ENCODE results near the gene SMIM15. TPM values are rescaled to one million over a fixed set of nuclear protein-coding genes. Genes with fewer than 3 reads are reported as not detected.
"Not testable (repeated sequence)": the region's sequence is repeated elsewhere in the genome, so short reads cannot be mapped to it uniquely, and the experiment has no call there.

Gene SMIM15
- total and polyA plus RNA-seq, 2 donors (not counting 1 experiment from before 2014, with no cell fraction given), result 63.3 to 64.6 TPM

- Histone ChIP-seq H3K9ac (ENCODE audit: insufficient read depth, low read length) (no peak overlapping the region), H3K4me3 (replicated peaks in 1 of 4; ENCODE audit: control extremely low read depth in 1 of 4, insufficient read depth in 1 of 4, low read depth in 3 of 4, low read length in 4 of 4) (no peak overlapping the region), H2AFZ (ENCODE audit: low read length) (no peak overlapping the region), H3K79me2 (ENCODE audit: control insufficient read depth, insufficient read depth, low read length) (no peaks in the 10 kb centered on the region), H3K27me3 (ENCODE audit: control insufficient read depth, insufficient read depth, low read length) (no peaks in the 10 kb centered on the region), H3K27ac (ENCODE audit: insufficient read depth, low read length) (no peak overlapping the region), H3K4me1 (ENCODE audit: control insufficient read depth, extremely low read depth, insufficient read depth, low read length) (no peaks in the 10 kb centered on the region), H3K36me3 (ENCODE audit: control insufficient read depth, insufficient read depth, low read length) (no peaks in the 10 kb centered on the region), H4K20me1 (ENCODE audit: control insufficient read depth, extremely low read depth, insufficient read depth, low read length) (no peaks in the 10 kb centered on the region), H3K9me3 (ENCODE audit: control insufficient read depth, insufficient read depth, low read depth, low read length) (no peaks in the 10 kb centered on the region), H3K4me2 (ENCODE audit: extremely low read depth, insufficient read depth, low read length) (no peak overlapping the region)
- peak; percentile 51 to 54 for DNase-seq (ENCODE audit: low read depth in 2 of 2)
- TF ChIP-seq EZH2 (IDR thresholded peaks at IDR 0.05; ENCODE audit: low read length, missing control alignments) (no peak), CTCF (conservative IDR thresholded peaks at IDR 0.05 in 1 of 2, IDR thresholded peaks at IDR 0.05 in 1 of 2; ENCODE audit: low read depth in 1 of 2, low read length in 2 of 2) (no peak)
Measured at GRCh38 chr5:61202213-61202612, 39.9 kb upstream of the SMIM15 start.

GRCh38 chr5:61200582-61201155 is 38.4 kb upstream of the SMIM15 start:
- no peak overlapping the region for H3K4me2 ChIP-seq (ENCODE audit: extremely low read depth, insufficient read depth, low read length)

GRCh38 chr5:61198606-61199005 is 36.3 kb upstream of the SMIM15 start:
- Histone ChIP-seq H3K4me3 (replicated peaks in 1 of 4; ENCODE audit: control extremely low read depth in 1 of 4, insufficient read depth in 1 of 4, low read depth in 3 of 4, low read length in 4 of 4) (no peak overlapping the region), H3K79me2 (ENCODE audit: control insufficient read depth, insufficient read depth, low read length) (no peaks in the 10 kb centered on the region), H3K4me1 (ENCODE audit: control insufficient read depth, extremely low read depth, insufficient read depth, low read length) (no peaks in the 10 kb centered on the region), H3K4me2 (ENCODE audit: extremely low read depth, insufficient read depth, low read length) (no peak overlapping the region), H3K27me3 (ENCODE audit: control insufficient read depth, insufficient read depth, low read length) (no peaks in the 10 kb centered on the region), H2AFZ (ENCODE audit: low read length) (no peak overlapping the region), H3K36me3 (ENCODE audit: control insufficient read depth, insufficient read depth, low read length) (no peaks in the 10 kb centered on the region), H3K9me3 (ENCODE audit: control insufficient read depth, insufficient read depth, low read depth, low read length) (no peaks in the 10 kb centered on the region), H4K20me1 (ENCODE audit: control insufficient read depth, extremely low read depth, insufficient read depth, low read length) (no peaks in the 10 kb centered on the region), H3K9ac (ENCODE audit: insufficient read depth, low read length) (no peak overlapping the region), H3K27ac (ENCODE audit: insufficient read depth, low read length) (no peak overlapping the region)
- no peak for TF ChIP-seq EZH2 (IDR thresholded peaks at IDR 0.05; ENCODE audit: low read length, missing control alignments)
- TF ChIP-seq CTCF (conservative IDR thresholded peaks at IDR 0.05 in 1 of 2, IDR thresholded peaks at IDR 0.05 in 1 of 2; ENCODE audit: low read depth in 1 of 2, low read length in 2 of 2), result no peak
- DNase-seq (ENCODE audit: low read depth in 2 of 2), result no peak

More at GRCh38 chr5:61200582-61201155, 38.4 kb upstream of the SMIM15 start:
- no peak overlapping the region for H2AFZ ChIP-seq (ENCODE audit: low read length)
- no peak overlapping the region for H3K4me3 ChIP-seq (replicated peaks in 1 of 4; ENCODE audit: control extremely low read depth in 1 of 4, insufficient read depth in 1 of 4, low read depth in 3 of 4, low read length in 4 of 4)
- TF ChIP-seq CTCF (conservative IDR thresholded peaks at IDR 0.05 in 1 of 2, IDR thresholded peaks at IDR 0.05 in 1 of 2; ENCODE audit: low read depth in 1 of 2, low read length in 2 of 2), result no peak
- no peak for TF ChIP-seq EZH2 (IDR thresholded peaks at IDR 0.05; ENCODE audit: low read length, missing control alignments)
- peak in 1 of 2 donors; percentile 27 for DNase-seq (ENCODE audit: low read depth in 2 of 2)
- no peaks in the 10 kb centered on the region for H3K4me1 ChIP-seq (ENCODE audit: control insufficient read depth, extremely low read depth, insufficient read depth, low read length)
- no peak overlapping the region for H3K27ac ChIP-seq (ENCODE audit: insufficient read depth, low read length)
- H3K9ac ChIP-seq (ENCODE audit: insufficient read depth, low read length), result no peak overlapping the region
- H3K36me3 ChIP-seq (ENCODE audit: control insufficient read depth, insufficient read depth, low read length), result no peaks in the 10 kb centered on the region
- no peaks in the 10 kb centered on the region for H3K79me2 ChIP-seq (ENCODE audit: control insufficient read depth, insufficient read depth, low read length)
- H3K9me3 ChIP-seq (ENCODE audit: control insufficient read depth, insufficient read depth, low read depth, low read length), result no peaks in the 10 kb centered on the region
- H4K20me1 ChIP-seq (ENCODE audit: control insufficient read depth, extremely low read depth, insufficient read depth, low read length), result no peaks in the 10 kb centered on the region
- no peaks in the 10 kb centered on the region for H3K27me3 ChIP-seq (ENCODE audit: control insufficient read depth, insufficient read depth, low read length)

GRCh38 chr5:61187826-61188225 is 25.6 kb upstream of the SMIM15 start:
- H3K4me2 ChIP-seq (ENCODE audit: extremely low read depth, insufficient read depth, low read length); H3K79me2 ChIP-seq (ENCODE audit: control insufficient read depth, insufficient read depth, low read length); H3K4me1 ChIP-seq (ENCODE audit: control insufficient read depth, extremely low read depth, insufficient read depth, low read length); H2AFZ ChIP-seq (ENCODE audit: low read length); H3K9me3 ChIP-seq (ENCODE audit: control insufficient read depth, insufficient read depth, low read depth, low read length); H3K36me3 ChIP-seq (ENCODE audit: control insufficient read depth, insufficient read depth, low read length); H3K27me3 ChIP-seq (ENCODE audit: control insufficient read depth, insufficient read depth, low read length); H3K4me3 ChIP-seq (replicated peaks in 1 of 4; ENCODE audit: control extremely low read depth in 1 of 4, insufficient read depth in 1 of 4, low read depth in 3 of 4, low read length in 4 of 4); DNase-seq (ENCODE audit: low read depth in 2 of 2); H3K9ac ChIP-seq (ENCODE audit: insufficient read depth, low read length); H4K20me1 ChIP-seq (ENCODE audit: control insufficient read depth, extremely low read depth, insufficient read depth, low read length); H3K27ac ChIP-seq (ENCODE audit: insufficient read depth, low read length): not testable (repeated sequence)

GRCh38 chr5:61187352-61187751 is 25.1 kb upstream of the SMIM15 start:
- H3K4me2 ChIP-seq (ENCODE audit: extremely low read depth, insufficient read depth, low read length); H4K20me1 ChIP-seq (ENCODE audit: control insufficient read depth, extremely low read depth, insufficient read depth, low read length); H3K4me3 ChIP-seq (replicated peaks in 1 of 4; ENCODE audit: control extremely low read depth in 1 of 4, insufficient read depth in 1 of 4, low read depth in 3 of 4, low read length in 4 of 4); H3K79me2 ChIP-seq (ENCODE audit: control insufficient read depth, insufficient read depth, low read length); H3K9ac ChIP-seq (ENCODE audit: insufficient read depth, low read length); H3K27me3 ChIP-seq (ENCODE audit: control insufficient read depth, insufficient read depth, low read length); DNase-seq (ENCODE audit: low read depth in 2 of 2); H3K9me3 ChIP-seq (ENCODE audit: control insufficient read depth, insufficient read depth, low read depth, low read length); H3K4me1 ChIP-seq (ENCODE audit: control insufficient read depth, extremely low read depth, insufficient read depth, low read length); H3K27ac ChIP-seq (ENCODE audit: insufficient read depth, low read length); H2AFZ ChIP-seq (ENCODE audit: low read length); H3K36me3 ChIP-seq (ENCODE audit: control insufficient read depth, insufficient read depth, low read length): not testable (repeated sequence)
